H1 (cell line): ENCODE data around the gene DUSP7. TPM values are rescaled to one million over a fixed set of nuclear protein-coding genes. Genes with fewer than 3 reads are reported as not detected.

Experiments used
- BCL11A ChIP-seq, 2 experiments: IDR thresholded peaks; one replicate each; pipeline ENCODE4 v1.6.1; 2011; ENCODE audit warnings: low read depth in 2 of 2, low read length in 2 of 2, mild to moderate bottlenecking in 2 of 2
- BRCA1 ChIP-seq: IDR thresholded peaks from 2 replicates; pipeline ENCODE4 v1.6.1; 2012; ENCODE audit warnings: low read depth, low read length, improper control_type of control experiment
- CHD1 ChIP-seq: IDR thresholded peaks from 2 replicates; pipeline ENCODE4 v1.6.1; 2012; ENCODE audit warnings: low read depth, low read length, improper control_type of control experiment
- EZH2 ChIP-seq: fragments of 200-600 bp; sonication (generic); IDR thresholded peaks from 2 replicates; pipeline ENCODE4 v1.7.1; 2012; ENCODE audit warnings: low read depth, mild to moderate bottlenecking, moderate library complexity, low read length, inconsistent platforms; ENCODE audit not compliant: severe bottlenecking
- MAX ChIP-seq: IDR thresholded peaks from 2 replicates; pipeline ENCODE4 v1.6.1; 2012; ENCODE audit warnings: inconsistent platforms
- SIRT6 ChIP-seq: IDR thresholded peaks from one replicate; pipeline ENCODE4 v1.7.1; 2012; ENCODE audit warnings: low read length, inconsistent platforms
- polyA plus RNA-seq, 7 experiments: library from polyadenylated mRNA; depleted of rRNA in 3 of 7; stranded (reverse) in 5 of 7; unstranded in 2 of 7; fragments of >200 nt in 5 of 7; fragments of 200-250 nt in 2 of 7; gene quantifications; 1 replicate in 5 of 7; 2 replicates in 1 of 7; 4 replicates in 1 of 7; pipeline versions ENCODE4 v1.2.1 to v1.2.3, GENCODE V29; 2011 to 2013; ENCODE audit warnings: missing spikeins in 2 of 7, mixed read lengths in 2 of 7
- total RNA-seq: library from RNA; stranded (reverse); fragmentation: NEBNext Ultra II Directional; extraction: Animal tissue kit (Norgen Biotek cat#: 25700); gene quantifications from 2 replicates; pipeline ENCODE4 v1.2.1, GENCODE V29; 2021

DUSP7 gene
- total and polyA plus RNA-seq, 2 of the 8 experiments (the other 6 are each of a cell fraction or from before 2014, with no cell fraction given), result 19.4 to 24.9 TPM

GRCh38 chr3:52086976-52087663 lies 30.7 kb upstream of the DUSP7 start (continued):
- TF ChIP-seq EZH2 (no peak), CHD1 (no peak), BCL11A (IDR thresholded peaks at IDR 0.05; ENCODE audit: low read depth in 2 of 2, low read length in 2 of 2) (no peak), SIRT6 (no peak), MAX (no peak), BRCA1 (no peak)
